MM.1S (cell line): Measurements from ENCODE around the gene DARS2.

Source experiments
- DNase-seq: peaks from one replicate; pipeline ENCODE4 v3.0.0-alpha.2; 2015
- H2AFZ ChIP-seq: fragments of 300-600 bp; sonication (generic); 2 replicates; pipeline ENCODE4 v1.6.0; 2016; ENCODE audit warnings: antibody characterized with exemption, low read length
- H3F3A ChIP-seq: fragments of 300-600 bp; sonication (generic); 2 replicates; pipeline ENCODE4 v1.6.1; 2016; ENCODE audit warnings: mild to moderate bottlenecking, antibody characterized with exemption, low read length, moderate library complexity, mixed read lengths; ENCODE audit not compliant: insufficient read depth
- H3K27ac ChIP-seq: fragments of 300-600 bp; sonication (generic); 2 replicates; pipeline ENCODE4 v1.5.1; 2016; ENCODE audit warnings: mild to moderate bottlenecking, low read length
- H3K27me3 ChIP-seq: fragments of 300-600 bp; sonication (generic); replicated peaks from 2 replicates; pipeline ENCODE4 v1.6.0; 2016; ENCODE audit warnings: low read length; ENCODE audit not compliant: insufficient read depth
- H3K36me3 ChIP-seq: fragments of 300-600 bp; sonication (generic); replicated peaks from 2 replicates; pipeline ENCODE4 v1.6.1; 2016; ENCODE audit warnings: mild to moderate bottlenecking, low read length, mixed read lengths; ENCODE audit not compliant: insufficient read depth
- H3K4me1 ChIP-seq: fragments of 300-600 bp; sonication (generic); 2 replicates; pipeline ENCODE4 v1.6.1; 2016; ENCODE audit warnings: low read length, mixed read lengths
- H3K4me2 ChIP-seq: fragments of 300-600 bp; sonication (generic); 2 replicates; pipeline ENCODE4 v1.6.0; 2016; ENCODE audit warnings: low read depth, low read length
- H3K4me3 ChIP-seq: fragments of 300-600 bp; sonication (generic); 2 replicates; pipeline ENCODE4 v1.5.1; 2016; ENCODE audit warnings: low read length, mixed read lengths
- H3K79me2 ChIP-seq: fragments of 300-600 bp; sonication (generic); 2 replicates; pipeline ENCODE4 v1.6.1; 2016; ENCODE audit warnings: mixed run types, low read length, mixed read lengths
- H3K9ac ChIP-seq: fragments of 300-600 bp; sonication (generic); 2 replicates; pipeline ENCODE4 v1.6.1; 2016; ENCODE audit warnings: low read length, mixed read lengths
- H3K9me2 ChIP-seq: fragments of 300-600 bp; sonication (generic); replicated peaks from 2 replicates; pipeline ENCODE4 v1.6.1; 2016; ENCODE audit warnings: mild to moderate bottlenecking, low read length, mixed read lengths; ENCODE audit not compliant: insufficient read depth
- H3K9me3 ChIP-seq: fragments of 300-600 bp; sonication (generic); replicated peaks from 2 replicates; pipeline ENCODE4 v1.6.1; 2016; ENCODE audit warnings: mild to moderate bottlenecking, low read length, mixed read lengths; ENCODE audit not compliant: insufficient read depth
- H4K20me1 ChIP-seq: fragments of 300-600 bp; sonication (generic); 2 replicates; pipeline ENCODE4 v1.6.1; 2016; ENCODE audit warnings: mild to moderate bottlenecking, low read length, moderate library complexity, mixed read lengths; ENCODE audit not compliant: insufficient read depth
- CTCF ChIP-seq: fragments of 300-600 bp; sonication (generic); IDR thresholded peaks from 2 replicates; pipeline ENCODE4 v1.5.1; 2016; ENCODE audit warnings: antibody characterized with exemption, low read length, mixed read lengths
- EZH2 ChIP-seq: fragments of 300-600 bp; sonication (generic); optimal IDR thresholded peaks from 2 replicates; pipeline ENCODE3; 2017; ENCODE audit warnings: low read depth, mild to moderate bottlenecking, antibody characterized with exemption, low read length, mixed read lengths
- EZH2phosphoT487 ChIP-seq: fragments of 300-600 bp; sonication (generic); IDR thresholded peaks from 2 replicates; pipeline ENCODE4 v1.6.1; 2018; ENCODE audit warnings: antibody characterized with exemption, low read length

Gene DARS2

GRCh38 chr1:173871091-173871490 is 46.6 kb downstream of the DARS2 start:
- Histone ChIP-seq H3K36me3 (peaks cover 10% of the 10 kb centered on the region), H3K4me3 (no peak overlapping the region), H3K9ac (no peak overlapping the region), H3K4me1 (peaks cover 13% of the 10 kb centered on the region), H3K9me2 (no peaks in the 10 kb centered on the region), H3K27me3 (no peaks in the 10 kb centered on the region), H3K9me3 (no peaks in the 10 kb centered on the region), H3K4me2 (no peak overlapping the region), H3K27ac (no peak overlapping the region), H2AFZ (no peak overlapping the region), H3F3A (peaks cover 26% of the 10 kb centered on the region), H4K20me1 (peaks cover 8% of the 10 kb centered on the region; the same call in 1 of the 2 replicates), H3K79me2 (peaks cover 17% of the 10 kb centered on the region)
- TF ChIP-seq EZH2phosphoT487 (no peak), EZH2 (no peak), CTCF (no peak)
- no peak for DNase-seq

- no peak for TF ChIP-seq CTCF
- TF ChIP-seq EZH2, result no peak
- TF ChIP-seq EZH2phosphoT487, result no peak
- no peak overlapping the region for H2AFZ ChIP-seq
- no peak overlapping the region for H3K9ac ChIP-seq
- no peak overlapping the region for H3K27ac ChIP-seq
- no peak overlapping the region for H3K4me3 ChIP-seq
- H3K27me3 ChIP-seq, result no peaks in the 10 kb centered on the region
- H4K20me1 ChIP-seq, result 0 out of 2 replicates have a peak, but pooled peaks cover 4% of the 10 kb centered on the region
- peaks cover 22% of the 10 kb centered on the region for H3F3A ChIP-seq
- H3K4me1 ChIP-seq, result peaks cover 9% of the 10 kb centered on the region
- H3K9me2 ChIP-seq, result no peaks in the 10 kb centered on the region
- peaks cover 13% of the 10 kb centered on the region for H3K79me2 ChIP-seq
- no peaks in the 10 kb centered on the region for H3K9me3 ChIP-seq
- no peak overlapping the region for H3K4me2 ChIP-seq
- DNase-seq, result no peak
- H3K36me3 ChIP-seq, result peaks cover 6% of the 10 kb centered on the region
Observed at GRCh38 chr1:173871500-173871899, 47.0 kb downstream of the DARS2 start.

GRCh38 chr1:173876732-173877131 is 52.3 kb downstream of the DARS2 start:
- Histone ChIP-seq H3K27ac (no peak overlapping the region), H2AFZ (no peak overlapping the region), H3K9me3 (no peaks in the 10 kb centered on the region), H3K9ac (no peak overlapping the region), H3K4me2 (no peak overlapping the region), H3K9me2 (no peaks in the 10 kb centered on the region), H3K4me1 (no peaks in the 10 kb centered on the region), H3K79me2 (no peaks in the 10 kb centered on the region), H3K27me3 (no peaks in the 10 kb centered on the region), H4K20me1 (no peaks in the 10 kb centered on the region), H3K36me3 (no peaks in the 10 kb centered on the region), H3F3A (no peaks in the 10 kb centered on the region), H3K4me3 (no peak overlapping the region)
- no peak for DNase-seq
- TF ChIP-seq EZH2phosphoT487 (no peak), CTCF (no peak), EZH2 (no peak)
